HG02943 (cell line): ENCODE data around the gene MAP4K3.

ENCODE experiments used
- ATAC-seq: cut with Tn5 transposase; IDR thresholded peaks from one replicate; pipeline ENCODE4 v1.9.1; 2021; ENCODE audit warnings: mild to moderate bottlenecking, low read depth, moderate library complexity; ENCODE audit not compliant: unreplicated experiment

The MAP4K3 gene

GRCh38 chr2:39320162-39320561 is 116.9 kb downstream of the MAP4K3 start:
- ATAC-seq, result no peak

- no peak for ATAC-seq
Measured at GRCh38 chr2:39313575-39313974, 123.5 kb downstream of the MAP4K3 start.

GRCh38 chr2:39311469-39311868 is 125.6 kb downstream of the MAP4K3 start:
- no peak for ATAC-seq

- ATAC-seq, result no peak
Measured at GRCh38 chr2:39308778-39309177, 128.3 kb downstream of the MAP4K3 start.

GRCh38 chr2:39306626-39307025 is 130.5 kb downstream of the MAP4K3 start:
- ATAC-seq, result no peak

- no peak for ATAC-seq
Measured at GRCh38 chr2:39304729-39305128, 132.4 kb downstream of the MAP4K3 start.

GRCh38 chr2:39304200-39304599 is 132.9 kb downstream of the MAP4K3 start:
- no peak for ATAC-seq

GRCh38 chr2:39301352-39301751 is 135.7 kb downstream of the MAP4K3 start:
- no peak for ATAC-seq

- ATAC-seq, result no peak
Measured at GRCh38 chr2:39300044-39300978, 136.8 kb downstream of the MAP4K3 start.

- no peak for ATAC-seq
Measured at GRCh38 chr2:39290433-39290832, 146.7 kb downstream of the MAP4K3 start.

GRCh38 chr2:39289609-39290008 is 147.5 kb downstream of the MAP4K3 start:
- no peak for ATAC-seq

GRCh38 chr2:39283561-39283960 is 153.5 kb downstream of the MAP4K3 start:
- ATAC-seq, result no peak

- ATAC-seq, result no peak
Measured at GRCh38 chr2:39281391-39281790, 155.7 kb downstream of the MAP4K3 start.

- no peak for ATAC-seq
Measured at GRCh38 chr2:39275016-39275415, 162.1 kb downstream of the MAP4K3 start.

- no peak for ATAC-seq
Measured at GRCh38 chr2:39269941-39270340, 167.1 kb downstream of the MAP4K3 start.

GRCh38 chr2:39266916-39267434 is 170.1 kb downstream of the MAP4K3 start:
- ATAC-seq, result no peak

- ATAC-seq, result peak; percentile 69
Measured at GRCh38 chr2:39266139-39266805, 170.8 kb downstream of the MAP4K3 start.

GRCh38 chr2:39265315-39265714 is 171.8 kb downstream of the MAP4K3 start:
- no peak for ATAC-seq

- ATAC-seq, result peak; percentile 52
Measured at GRCh38 chr2:39264733-39265132, 172.4 kb downstream of the MAP4K3 start.

GRCh38 chr2:39260087-39260486 is 177.0 kb downstream of the MAP4K3 start:
- ATAC-seq, result no peak

- no peak for ATAC-seq
Measured at GRCh38 chr2:39256040-39256439, 181.0 kb downstream of the MAP4K3 start.
